Nephron progenitor cell (in vitro differentiated cells): ENCODE data around the gene C1QTNF2.

Experiments used
- DNase-seq: peaks from one replicate; pipeline ENCODE4 v3.0.0; 2021
- H3K27ac Mint-ChIP-seq: 2 replicates; pipeline ENCODE4 v1.8.0; 2021; ENCODE audit warnings: mild to moderate bottlenecking, moderate library complexity, mixed read lengths
- H3K27me3 Mint-ChIP-seq: 2 replicates; pipeline ENCODE4 v1.8.0; 2021; ENCODE audit warnings: mild to moderate bottlenecking, low read depth, mixed read lengths; ENCODE audit not compliant: poor library complexity
- H3K36me3 Mint-ChIP-seq: 2 replicates; pipeline ENCODE4 v1.8.0; 2021; ENCODE audit warnings: low read depth, mixed read lengths
- H3K4me1 Mint-ChIP-seq: 2 replicates; pipeline ENCODE4 v1.8.0; 2021; ENCODE audit warnings: mixed read lengths
- H3K4me3 Mint-ChIP-seq: 2 replicates; pipeline ENCODE4 v1.8.0; 2021; ENCODE audit warnings: mild to moderate bottlenecking, moderate library complexity, mixed read lengths
- H3K9me3 Mint-ChIP-seq: 2 replicates; pipeline ENCODE4 v1.8.0; 2021; ENCODE audit warnings: mild to moderate bottlenecking, moderate library complexity, mixed read lengths
- CTCF ChIP-seq: fragments of 200-600 bp; sonication (generic); IDR thresholded peaks from 2 replicates; pipeline ENCODE4 v1.5.0; 2021; ENCODE audit warnings: antibody characterized with exemption

The C1QTNF2 gene

GRCh38 chr5:160356550-160357347, 13.7 kb downstream of the C1QTNF2 start:
- Mint-ChIP-seq H3K27me3 (peaks cover 9% of the 10 kb centered on the region), H3K9me3 (no peaks in the 10 kb centered on the region), H3K4me3 (no peak overlapping the region), H3K36me3 (no peaks in the 10 kb centered on the region), H3K27ac (peak overlapping the region; percentile 54), H3K4me1 (peaks cover 35% of the 10 kb centered on the region)
- TF ChIP-seq CTCF: no peak
- no peak for DNase-seq

- Mint-ChIP-seq H3K9me3 (no peaks in the 10 kb centered on the region), H3K4me1 (peaks cover 27% of the 10 kb centered on the region), H3K27ac (no peak overlapping the region), H3K36me3 (no peaks in the 10 kb centered on the region), H3K27me3 (peaks cover 12% of the 10 kb centered on the region), H3K4me3 (no peak overlapping the region)
- no peak for DNase-seq
- no peak for TF ChIP-seq CTCF
Observed at GRCh38 chr5:160354666-160355065, 15.8 kb downstream of the C1QTNF2 start.

GRCh38 chr5:160353379-160353778, 17.0 kb downstream of the C1QTNF2 start:
- H3K36me3 Mint-ChIP-seq: no peaks in the 10 kb centered on the region
- TF ChIP-seq CTCF: no peak
- no peak overlapping the region for H3K27ac Mint-ChIP-seq
- no peaks in the 10 kb centered on the region for H3K9me3 Mint-ChIP-seq
- DNase-seq: no peak
- H3K27me3 Mint-ChIP-seq: peaks cover 15% of the 10 kb centered on the region
- H3K4me3 Mint-ChIP-seq: no peak overlapping the region
- peaks cover 21% of the 10 kb centered on the region for H3K4me1 Mint-ChIP-seq

GRCh38 chr5:160352308-160352707, 18.1 kb downstream of the C1QTNF2 start:
- H3K4me1 Mint-ChIP-seq: peaks cover 13% of the 10 kb centered on the region
- H3K36me3 Mint-ChIP-seq: no peaks in the 10 kb centered on the region
- H3K27ac Mint-ChIP-seq: no peak overlapping the region
- H3K27me3 Mint-ChIP-seq: peaks cover 15% of the 10 kb centered on the region
- H3K4me3 Mint-ChIP-seq: no peak overlapping the region
- no peaks in the 10 kb centered on the region for H3K9me3 Mint-ChIP-seq
- no peak for TF ChIP-seq CTCF
- no peak for DNase-seq

GRCh38 chr5:160349935-160350303, 20.5 kb downstream of the C1QTNF2 start:
- no peak for DNase-seq
- H3K27ac Mint-ChIP-seq: no peak overlapping the region
- no peaks in the 10 kb centered on the region for H3K9me3 Mint-ChIP-seq
- H3K27me3 Mint-ChIP-seq: peaks cover 16% of the 10 kb centered on the region
- no peaks in the 10 kb centered on the region for H3K36me3 Mint-ChIP-seq
- no peak for TF ChIP-seq CTCF
- H3K4me3 Mint-ChIP-seq: no peak overlapping the region
- H3K4me1 Mint-ChIP-seq: peaks cover 4% of the 10 kb centered on the region

- no peak for DNase-seq
- Mint-ChIP-seq H3K36me3 (no peaks in the 10 kb centered on the region), H3K4me3 (no peak overlapping the region), H3K4me1 (peaks cover 4% of the 10 kb centered on the region), H3K27ac (no peak overlapping the region), H3K27me3 (peaks cover 16% of the 10 kb centered on the region), H3K9me3 (no peaks in the 10 kb centered on the region)
- no peak for TF ChIP-seq CTCF
Observed at GRCh38 chr5:160349249-160349934, 21.0 kb downstream of the C1QTNF2 start.
